HL-60/S4 (cell line): ENCODE results near the gene HERC2.
"Not testable (repeated sequence)": the region's sequence is repeated elsewhere in the genome, so short reads cannot be mapped to it uniquely, and the experiment has no call there.

Source experiments
- in situ Hi-C: fragments of 300-500 bp; cut with MboI; formaldehyde crosslinking; loops from 2 replicates; pipeline ENCODE4 v1.14.3; 2022; ENCODE audit warnings: low sequenced_read_pairs

HERC2 gene

DNA sequence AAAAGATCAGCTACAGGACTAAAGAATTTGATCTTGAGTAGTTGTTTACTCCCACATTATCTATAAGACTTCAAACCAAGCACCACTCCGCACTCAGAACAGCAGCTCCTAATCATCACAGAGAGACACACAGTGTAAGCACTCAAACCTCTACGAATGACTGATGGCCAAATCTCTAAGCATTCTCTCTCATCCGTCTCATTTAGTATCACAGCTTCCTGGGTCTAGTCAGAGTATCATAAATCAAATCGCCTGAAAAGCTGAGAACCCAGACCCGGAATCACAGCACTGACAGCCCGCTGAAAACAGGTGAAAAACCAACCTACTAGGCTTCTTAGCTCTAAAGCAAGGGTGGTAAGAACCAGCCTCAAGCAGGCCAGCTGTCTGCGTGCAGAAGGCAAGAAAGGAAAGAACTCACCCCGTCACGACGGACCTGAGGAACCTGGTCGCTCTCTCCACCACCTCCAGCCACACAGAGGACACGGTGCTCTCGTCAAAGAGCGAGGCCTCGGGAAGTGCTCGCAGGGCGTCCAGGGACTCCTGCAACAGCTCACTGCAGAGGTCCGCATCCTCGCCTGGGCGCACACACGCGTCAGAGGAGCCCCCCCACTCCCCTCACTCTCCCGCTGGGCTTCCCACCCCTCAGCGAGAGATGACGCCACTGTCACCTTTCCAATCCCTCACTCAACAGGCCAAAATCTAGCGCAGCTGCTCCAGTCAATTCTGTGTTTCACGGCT is 47.9 kb downstream of the HERC2 start:
- in situ Hi-C loops = no loop called here

- in situ Hi-C loops = no loop called here
Observed at GRCh38 chr15:28273468-28273867, 48.5 kb downstream of the HERC2 start.

DNA sequence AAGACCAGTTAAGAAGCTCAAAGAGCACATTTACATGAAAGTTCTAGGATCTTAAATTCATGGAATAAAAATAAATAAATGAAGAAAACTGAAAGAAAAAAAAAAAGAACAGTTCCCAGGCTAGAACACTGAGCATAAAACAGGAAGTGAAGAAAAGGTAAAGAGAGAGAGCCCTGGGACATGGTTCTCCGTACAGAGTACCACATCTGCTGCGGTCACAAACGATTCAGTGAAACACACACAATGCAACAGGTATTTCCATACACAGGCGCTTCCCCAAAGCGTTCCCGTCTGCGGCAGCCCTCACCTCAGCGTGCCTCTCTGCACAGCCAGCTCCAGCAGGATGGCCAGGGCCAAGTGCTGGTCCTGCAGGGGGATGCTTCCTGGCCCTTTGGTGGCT is 49.4 kb downstream of the HERC2 start:
- in situ Hi-C loops = no loop called here

DNA sequence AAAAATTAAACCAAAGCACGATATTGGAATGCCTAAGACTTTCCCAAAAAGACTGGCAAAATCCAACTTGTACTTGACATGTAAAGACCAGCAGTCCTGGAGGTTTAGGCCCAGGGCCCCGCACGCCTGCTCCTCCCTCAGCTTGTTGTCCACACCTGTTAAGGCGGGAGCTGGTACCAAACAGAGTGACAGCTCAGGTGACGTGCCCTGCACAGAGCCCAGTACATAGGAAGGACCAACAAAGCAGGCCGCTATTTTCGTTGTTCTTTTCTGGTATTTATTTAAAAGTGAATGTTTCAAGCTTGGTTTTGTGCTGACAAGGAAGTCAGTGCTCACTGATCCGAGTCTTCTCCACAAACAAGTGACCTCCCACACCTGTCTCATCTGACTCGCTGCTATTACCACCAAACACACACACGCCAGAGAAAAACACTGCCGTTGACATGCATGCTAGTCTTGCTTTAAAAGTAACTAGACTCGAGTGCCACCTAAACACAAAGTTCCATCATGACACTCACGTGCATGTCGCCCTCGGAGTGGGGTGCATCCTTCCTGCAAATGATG is 50.2 kb downstream of the HERC2 start:
- in situ Hi-C loops = no loop called here

DNA sequence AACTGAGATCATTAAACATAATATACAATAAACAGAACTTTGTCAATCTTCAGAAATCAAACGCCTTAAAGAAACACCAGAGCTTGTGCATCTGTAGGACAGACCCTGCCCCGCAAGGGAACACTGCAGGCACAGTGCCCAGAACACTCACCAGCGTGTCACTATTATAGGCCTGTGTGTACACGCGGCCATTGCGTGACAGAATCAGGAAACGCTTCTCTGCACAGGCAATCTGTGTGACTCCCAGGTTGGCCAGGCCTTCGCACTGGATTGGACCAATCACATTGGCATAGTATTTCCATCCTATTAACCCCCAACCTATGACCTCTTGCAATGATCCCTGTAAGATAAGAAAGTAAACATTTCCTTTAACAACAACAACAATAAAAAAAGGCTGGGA is 52.9 kb downstream of the HERC2 start:
- in situ Hi-C loops = no loop called here

DNA sequence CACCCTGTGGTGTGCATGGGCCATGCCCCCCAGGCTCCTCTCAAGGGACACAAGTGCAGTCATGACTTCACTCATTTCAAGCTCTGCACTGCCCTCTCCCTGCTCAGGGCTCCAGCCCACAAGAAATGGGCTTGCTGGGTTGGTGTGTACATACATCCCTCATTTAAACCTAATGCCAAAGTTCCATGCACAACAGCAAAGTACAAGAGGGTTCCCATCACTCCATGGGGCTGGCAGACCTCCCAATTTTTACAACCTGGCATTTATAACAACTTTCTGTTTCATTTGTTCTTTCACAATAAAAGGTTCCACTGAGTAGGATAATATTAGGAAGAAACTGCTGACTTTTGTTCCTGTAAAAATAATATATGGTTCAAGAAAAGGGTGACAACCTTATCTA is 54.3 kb downstream of the HERC2 start:
- in situ Hi-C loops = no loop called here

GRCh38 chr15:28265334-28266019 is 56.5 kb downstream of the HERC2 start:
- in situ Hi-C loops = no loop called here

DNA sequence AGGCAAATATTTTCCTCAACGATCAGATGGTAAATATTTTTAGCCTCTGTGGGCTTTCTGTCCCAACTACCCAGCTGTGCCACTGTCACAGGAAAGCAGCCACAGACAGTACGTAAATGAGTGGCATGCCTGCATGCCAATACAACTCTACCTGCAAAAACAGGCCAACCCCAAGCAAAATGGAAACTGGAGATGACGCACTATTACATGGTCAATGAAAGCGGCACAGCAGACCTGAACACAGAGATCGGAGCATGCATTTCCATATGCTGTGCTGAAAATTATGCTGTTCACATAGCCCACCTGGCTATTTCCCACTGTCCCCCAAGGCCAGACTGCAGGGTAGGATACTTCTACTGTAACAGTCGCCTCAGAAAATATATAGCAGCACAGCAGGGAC is 57.8 kb downstream of the HERC2 start:
- in situ Hi-C loops = no loop called here

- in situ Hi-C loops = no loop called here
Observed at GRCh38 chr15:28262438-28262837, 59.5 kb downstream of the HERC2 start.

- in situ Hi-C loops = no loop called here
Observed at GRCh38 chr15:28260722-28261121, 61.3 kb downstream of the HERC2 start.

DNA sequence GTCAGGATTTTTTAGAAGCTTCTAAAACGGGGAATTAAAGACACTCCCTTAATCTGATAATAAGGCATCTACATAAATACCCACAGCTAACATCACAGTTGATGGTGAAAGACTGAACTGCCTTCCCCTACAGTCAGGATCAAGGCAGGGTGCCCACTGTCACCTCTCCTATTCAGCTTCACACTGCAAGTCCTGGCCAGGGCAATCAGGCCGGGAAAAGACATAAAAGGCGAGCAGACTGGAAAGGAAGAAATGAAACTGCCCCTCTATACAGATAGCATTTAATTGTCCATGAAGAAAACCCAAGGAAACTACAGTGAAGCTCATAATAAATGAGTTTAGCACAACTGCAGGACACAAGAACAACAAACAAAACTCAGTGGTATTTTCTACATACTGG is 61.7 kb downstream of the HERC2 start:
- in situ Hi-C loops = no loop called here

DNA sequence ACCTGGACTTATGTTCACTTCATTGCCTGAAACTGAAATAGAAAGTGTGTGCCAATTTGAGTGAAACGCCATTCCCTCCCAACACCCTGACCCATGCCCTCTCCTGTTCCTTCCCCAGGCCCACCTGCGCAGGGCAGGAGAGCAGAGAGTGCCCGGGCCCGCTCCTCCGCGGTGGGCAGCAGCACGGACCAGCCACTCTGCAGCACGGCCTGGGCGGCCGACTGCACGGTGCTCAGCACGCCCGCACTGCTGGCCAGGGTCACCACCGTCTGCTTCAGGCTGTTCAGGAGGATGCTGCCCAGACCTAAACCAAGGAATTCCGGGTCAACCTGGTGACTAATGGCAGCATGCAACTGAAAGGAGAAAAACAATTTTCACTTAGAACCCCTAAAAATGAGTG is 66.0 kb downstream of the HERC2 start:
- in situ Hi-C loops = no loop called here

DNA sequence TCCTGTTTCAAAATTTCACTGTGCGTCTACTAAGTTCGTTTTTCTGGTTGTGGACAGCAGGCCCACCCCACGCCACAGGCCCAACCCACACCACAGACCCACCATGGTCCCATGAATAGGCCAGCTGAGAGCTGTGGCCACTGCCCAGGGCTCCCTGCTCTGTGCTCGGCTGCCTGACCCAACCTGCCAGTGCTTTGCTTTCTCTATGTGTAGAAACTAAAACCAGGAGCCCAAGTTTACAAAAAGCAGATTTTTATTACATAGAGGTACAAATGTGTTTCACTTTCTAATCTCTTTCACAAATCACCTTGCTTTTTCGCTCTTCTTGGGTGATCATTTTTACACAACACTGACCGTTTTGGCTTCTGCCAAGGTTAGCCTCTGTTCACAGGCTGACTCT is 69.1 kb downstream of the HERC2 start:
- in situ Hi-C loops = no loop called here

DNA sequence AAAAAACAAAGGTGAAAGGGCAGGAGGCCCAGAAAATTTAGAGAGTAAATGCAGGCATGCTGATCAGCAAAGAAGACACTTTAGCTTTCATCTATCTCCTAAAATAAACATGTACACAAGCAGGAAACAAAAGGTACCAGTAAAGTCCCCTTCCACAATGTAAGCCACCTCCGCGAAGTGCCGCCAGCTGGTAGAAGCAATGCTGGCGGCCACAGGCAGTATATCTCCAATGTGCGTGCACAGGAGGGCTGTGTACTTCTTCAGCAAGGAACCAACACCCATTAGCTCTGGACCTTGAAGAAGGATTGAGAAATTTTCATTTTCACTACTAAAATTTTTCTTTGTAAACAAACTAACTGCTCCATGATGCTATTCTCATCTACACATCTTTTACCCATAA is 75.4 kb downstream of the HERC2 start:
- in situ Hi-C loops = no loop called here

DNA sequence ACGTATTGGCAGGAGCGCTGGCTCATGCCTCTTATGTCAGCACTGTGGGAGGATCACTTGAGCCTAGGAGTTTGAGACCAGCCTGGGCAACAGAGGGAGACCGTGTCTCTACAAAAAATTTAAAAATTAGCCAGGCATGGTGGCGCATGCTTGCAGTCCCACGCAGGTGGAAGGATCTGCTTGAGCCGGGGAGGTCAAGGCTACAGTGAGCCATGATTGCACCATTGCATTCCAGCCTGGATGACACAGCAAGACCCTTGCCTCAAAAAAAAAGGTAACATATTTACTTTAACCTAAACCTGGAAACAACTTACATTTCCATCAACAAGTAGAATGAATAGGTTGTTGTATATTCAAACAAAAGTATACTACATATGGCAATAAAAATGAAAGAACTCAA is 78.1 kb downstream of the HERC2 start:
- in situ Hi-C loops = no loop called here

DNA sequence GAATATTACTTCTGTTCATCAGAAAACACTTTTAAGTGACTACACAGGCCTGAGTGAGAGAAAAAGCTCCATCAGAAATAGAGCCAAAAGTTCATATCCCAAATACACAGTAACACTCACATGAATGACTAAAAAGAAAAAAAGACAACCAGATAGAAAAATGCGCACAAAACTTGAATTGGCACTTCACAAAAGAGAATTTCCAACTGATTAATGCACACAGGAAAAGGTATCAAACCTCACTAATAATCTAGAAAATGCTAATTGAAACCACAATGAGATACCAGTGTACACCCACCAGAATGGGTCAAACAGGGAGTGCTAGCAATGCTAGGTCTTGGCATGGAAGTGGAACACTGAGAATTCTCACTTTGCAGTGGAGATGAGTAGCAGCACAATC is 78.6 kb downstream of the HERC2 start:
- in situ Hi-C loops = no loop called here

- in situ Hi-C loops = not testable (repeated sequence)
Observed at GRCh38 chr15:28238296-28238695, 83.7 kb downstream of the HERC2 start.

DNA sequence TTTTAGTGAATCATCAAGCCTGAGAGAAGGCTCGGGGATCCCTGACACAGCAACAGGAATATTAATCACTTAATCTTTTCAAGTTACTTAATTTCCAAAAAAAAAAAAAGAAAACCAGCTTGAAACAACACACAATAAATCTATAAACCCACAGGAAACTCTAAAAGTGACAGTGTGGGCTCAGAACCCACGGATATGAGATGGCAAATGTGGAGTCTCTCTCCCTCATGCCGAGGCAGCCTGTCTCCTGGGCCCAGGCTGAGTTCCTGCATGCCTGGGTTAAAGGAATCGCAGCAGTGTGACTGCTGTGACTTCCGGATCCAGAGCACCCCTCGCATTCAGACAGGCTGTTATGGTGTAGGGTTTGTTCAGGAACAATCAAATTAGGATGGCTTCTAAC is 90.2 kb downstream of the HERC2 start:
- in situ Hi-C loops = not testable (repeated sequence)

GRCh38 chr15:28231336-28231735 is 90.6 kb downstream of the HERC2 start:
- in situ Hi-C loops = not testable (repeated sequence)

DNA sequence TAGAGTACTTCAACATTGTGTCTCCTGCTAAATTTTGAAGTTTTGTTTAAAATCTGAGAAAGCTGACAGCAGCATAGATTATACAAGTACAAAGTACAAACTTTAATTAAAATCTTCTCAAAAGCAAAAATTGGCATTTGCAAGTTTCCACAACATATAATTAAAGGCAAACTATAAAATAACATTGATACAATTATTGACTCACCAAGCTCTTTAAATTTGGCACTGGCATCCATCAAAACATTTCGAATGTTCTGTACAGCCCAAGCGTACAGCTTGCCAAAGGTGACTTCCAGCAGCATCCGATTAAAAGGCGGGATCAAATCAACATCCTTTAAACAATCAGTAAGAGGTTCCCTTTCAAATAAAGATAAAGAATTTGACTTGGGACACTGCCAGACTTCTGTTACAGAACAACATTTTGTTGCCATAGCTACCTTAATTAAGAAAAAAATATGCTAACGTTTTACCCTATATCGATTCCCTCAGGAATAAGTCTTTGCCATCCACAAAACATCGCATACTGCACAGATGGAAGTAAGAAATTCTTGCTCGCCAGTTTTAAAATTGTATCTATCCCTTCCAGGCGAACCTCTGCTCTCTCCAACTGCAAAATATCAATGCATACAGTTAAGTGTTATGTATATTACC is 92.9 kb downstream of the HERC2 start:
- in situ Hi-C loops = not testable (repeated sequence)

DNA sequence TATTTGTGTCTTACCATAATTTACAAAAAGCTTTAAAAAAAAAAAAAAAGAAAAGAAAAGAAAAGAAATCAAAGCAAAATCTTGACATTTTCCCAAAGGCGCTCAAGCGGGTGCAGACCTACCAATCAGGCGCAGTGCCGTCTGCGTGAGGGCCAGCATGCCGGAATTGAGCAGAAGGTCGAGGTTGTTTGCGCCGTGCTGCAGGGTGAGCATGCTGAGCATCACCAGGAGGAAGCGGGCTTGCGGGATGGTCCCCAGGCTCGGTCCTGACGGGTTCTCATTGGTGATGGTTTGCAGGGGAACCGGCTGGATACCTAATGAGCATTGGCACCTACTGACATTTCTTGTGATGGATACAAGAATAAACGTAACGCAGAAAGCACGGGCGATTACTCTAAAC is 93.9 kb downstream of the HERC2 start:
- in situ Hi-C loops = no loop called here

GRCh38 chr15:28227303-28227702 is 94.7 kb downstream of the HERC2 start:
- in situ Hi-C loops = not testable (repeated sequence)
